Adrenal gland (tissue), 5 donors: ENCODE data around the gene MAT1A.
"Not testable (repeated sequence)": the region's sequence is repeated elsewhere in the genome, so short reads cannot be mapped to it uniquely, and the experiment has no call there.

Experiments used
- POLR2A ChIP-seq, 2 donors: fragments of 450-650 bp; IDR thresholded peaks; one replicate each; pipeline ENCODE4 v1.6.1; 2017; ENCODE audit warnings: antibody characterized with exemption in 2 of 2, mild to moderate bottlenecking in 2 of 2, moderate library complexity in 1 of 2
- TF ChIP-seq, protein P1 (sequence below), 6 experiments: fragments of 450-650 bp in 4 of 6; fragments of 200-600 bp in 2 of 6; sonication (generic) in 1 of 6; IDR thresholded peaks; 1 replicate in 5 of 6; 2 replicates in 1 of 6; pipeline versions ENCODE4 v1.5.1 to v1.8.0; 2016 to 2021; ENCODE audit warnings: antibody characterized with exemption in 6 of 6, mild to moderate bottlenecking in 2 of 6, moderate library complexity in 1 of 6
- donor health status: DM: no; HTN: no; CAD: no.

DNA sequence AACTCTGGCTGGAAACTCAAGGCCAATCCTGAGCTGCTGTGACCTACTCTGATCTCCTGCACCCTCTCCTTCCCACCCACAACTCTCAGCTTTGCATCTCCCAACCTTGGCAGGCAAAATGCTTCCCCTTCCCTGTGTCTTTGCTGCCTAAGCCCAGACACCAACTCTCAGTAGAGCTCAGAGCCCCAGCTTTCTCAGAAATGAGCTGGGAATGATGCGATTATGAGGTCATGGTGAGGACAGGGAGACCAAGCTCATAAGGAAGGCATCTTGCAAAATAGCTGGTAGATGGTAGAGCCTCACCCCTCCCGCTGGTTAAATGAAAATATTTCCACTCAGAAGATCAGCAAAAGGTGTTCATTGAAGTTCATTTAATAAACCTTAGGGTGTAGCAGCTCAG, 34.7 kb downstream of the MAT1A start:
- TF ChIP-seq, protein P1, sequence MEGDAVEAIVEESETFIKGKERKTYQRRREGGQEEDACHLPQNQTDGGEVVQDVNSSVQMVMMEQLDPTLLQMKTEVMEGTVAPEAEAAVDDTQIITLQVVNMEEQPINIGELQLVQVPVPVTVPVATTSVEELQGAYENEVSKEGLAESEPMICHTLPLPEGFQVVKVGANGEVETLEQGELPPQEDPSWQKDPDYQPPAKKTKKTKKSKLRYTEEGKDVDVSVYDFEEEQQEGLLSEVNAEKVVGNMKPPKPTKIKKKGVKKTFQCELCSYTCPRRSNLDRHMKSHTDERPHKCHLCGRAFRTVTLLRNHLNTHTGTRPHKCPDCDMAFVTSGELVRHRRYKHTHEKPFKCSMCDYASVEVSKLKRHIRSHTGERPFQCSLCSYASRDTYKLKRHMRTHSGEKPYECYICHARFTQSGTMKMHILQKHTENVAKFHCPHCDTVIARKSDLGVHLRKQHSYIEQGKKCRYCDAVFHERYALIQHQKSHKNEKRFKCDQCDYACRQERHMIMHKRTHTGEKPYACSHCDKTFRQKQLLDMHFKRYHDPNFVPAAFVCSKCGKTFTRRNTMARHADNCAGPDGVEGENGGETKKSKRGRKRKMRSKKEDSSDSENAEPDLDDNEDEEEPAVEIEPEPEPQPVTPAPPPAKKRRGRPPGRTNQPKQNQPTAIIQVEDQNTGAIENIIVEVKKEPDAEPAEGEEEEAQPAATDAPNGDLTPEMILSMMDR (IDR thresholded peaks at IDR 0.05), result not testable (repeated sequence)
- not testable (repeated sequence) for TF ChIP-seq POLR2A (IDR thresholded peaks at IDR 0.05)
